GM23248 (cell line): ENCODE data around the gene MDGA2. TPM values are rescaled to one million over a fixed set of nuclear protein-coding genes. Genes with fewer than 3 reads are reported as not detected.

Source experiments
- DNase-seq: peaks from one replicate; pipeline ENCODE4 v3.0.0-alpha.2; 2015
- H2AFZ ChIP-seq: fragments of 200-600 bp; sonication (generic); 2 replicates; pipeline ENCODE4 v1.6.1; 2016; ENCODE audit warnings: antibody characterized with exemption
- H3F3A ChIP-seq: fragments of 200-600 bp; sonication (generic); 2 replicates; pipeline ENCODE4 v1.6.1; 2016; ENCODE audit warnings: mild to moderate bottlenecking, antibody characterized with exemption, mixed run types; ENCODE audit not compliant: insufficient read depth
- H3K27ac ChIP-seq: fragments of 200-600 bp; sonication (generic); 2 replicates; pipeline ENCODE4 v1.5.1; 2016; ENCODE audit warnings: mild to moderate bottlenecking
- H3K27me3 ChIP-seq: fragments of 200-600 bp; sonication (generic); replicated peaks from 2 replicates; pipeline ENCODE4 v1.6.1; 2016; ENCODE audit warnings: mild to moderate bottlenecking; ENCODE audit not compliant: insufficient read depth
- H3K36me3 ChIP-seq: fragments of 200-600 bp; sonication (generic); 2 replicates; pipeline ENCODE4 v1.6.1; 2016; ENCODE audit warnings: low read depth, mild to moderate bottlenecking
- H3K4me1 ChIP-seq: fragments of 200-600 bp; sonication (generic); 2 replicates; pipeline ENCODE4 v1.6.1; 2016; ENCODE audit warnings: mild to moderate bottlenecking; ENCODE audit not compliant: insufficient read depth
- H3K4me2 ChIP-seq: fragments of 200-600 bp; sonication (generic); one replicate; pipeline ENCODE4 v1.6.1; 2016; ENCODE audit warnings: mild to moderate bottlenecking; ENCODE audit not compliant: unreplicated experiment
- H3K4me3 ChIP-seq: fragments of 200-600 bp; sonication (generic); 2 replicates; pipeline ENCODE4 v1.5.1; 2016; ENCODE audit warnings: mild to moderate bottlenecking
- H3K79me2 ChIP-seq: fragments of 200-600 bp; sonication (generic); 2 replicates; pipeline ENCODE4 v1.6.1; 2016; ENCODE audit warnings: mild to moderate bottlenecking; ENCODE audit not compliant: insufficient read depth
- H3K9ac ChIP-seq: fragments of 200-600 bp; sonication (generic); 2 replicates; pipeline ENCODE4 v1.6.1; 2016; ENCODE audit warnings: mild to moderate bottlenecking
- H3K9me2 ChIP-seq: fragments of 200-600 bp; sonication (generic); 2 replicates; pipeline ENCODE4 v1.6.1; 2016; ENCODE audit warnings: mixed run types, mild to moderate bottlenecking, moderate library complexity; ENCODE audit not compliant: insufficient read depth
- H3K9me3 ChIP-seq: fragments of 200-600 bp; sonication (generic); one replicate; pipeline ENCODE4 v1.6.1; 2017; ENCODE audit warnings: low read depth
- H4K20me1 ChIP-seq: fragments of 200-600 bp; sonication (generic); 2 replicates; pipeline ENCODE4 v1.6.0; 2016; ENCODE audit not compliant: insufficient read depth
- EZH2 ChIP-seq: fragments of 200-600 bp; sonication (generic); IDR thresholded peaks from 2 replicates; pipeline ENCODE4 v1.6.1; 2018; ENCODE audit warnings: antibody characterized with exemption, mild to moderate bottlenecking; ENCODE audit not compliant: insufficient read depth, poor library complexity, severe bottlenecking
- EZH2phosphoT487 ChIP-seq: fragments of 200-600 bp; sonication (generic); IDR thresholded peaks from 2 replicates; pipeline ENCODE4 v1.6.1; 2018; ENCODE audit warnings: antibody characterized with exemption, moderate library complexity, mild to moderate bottlenecking, low read depth; ENCODE audit not compliant: insufficient read depth
- WGBS, 2 experiments: methylation state at CpG; one replicate each; pipeline ENCODE4 v1.1.6; 2015 to 2017; ENCODE audit warnings: low lambda C conversion rate in 2 of 2, low coverage in 1 of 2; ENCODE audit errors: missing lambda C conversion rate in 2 of 2; 5-methylcytosine and 5-hydroxymethylcytosine counted together
- in situ Hi-C: fragments of 300-500 bp; cut with MboI; formaldehyde crosslinking; loops from 2 replicates; pipeline ENCODE4 v1.15.0; 2020
- polyA plus RNA-seq: library from polyadenylated mRNA; unstranded; fragments of >200 nt; fragmentation: Nextera tagmentation; extraction: Ambion mirVana; gene quantifications from 2 replicates; pipeline ENCODE4 v1.2.1, GENCODE V29; 2016
- total RNA-seq: library from RNA; depleted of rRNA; stranded (reverse); fragments of >200 nt; shearing (Covaris generic); gene quantifications from 2 replicates; pipeline ENCODE4 v1.2.3, GENCODE V29; 2014

MDGA2 gene
- total and polyA plus RNA-seq, 2 experiments from 2014 or later = not detected

- Histone ChIP-seq H3K27ac (no peak overlapping the region), H3F3A (no peaks in the 10 kb centered on the region), H2AFZ (no peak overlapping the region), H3K79me2 (no peaks in the 10 kb centered on the region), H3K9me3 (no peaks in the 10 kb centered on the region), H3K4me1 (no peaks in the 10 kb centered on the region), H3K36me3 (no peaks in the 10 kb centered on the region), H3K9me2 (no peaks in the 10 kb centered on the region), H3K4me2 (no peak overlapping the region), H3K4me3 (no peak overlapping the region), H3K27me3 (no peaks in the 10 kb centered on the region), H4K20me1 (no peaks in the 10 kb centered on the region), H3K9ac (no peak overlapping the region)
- in situ Hi-C loops = no loop called here
- 49 to 53% methylated on average over 4 of the region's 4 CpGs for WGBS, 2 experiments
- TF ChIP-seq EZH2phosphoT487 (no peak), EZH2 (no peak)
- no peak for DNase-seq
These were observed 250.1 kb downstream of the MDGA2 start for GRCh38 chr14:47425302-47425701.

GRCh38 chr14:47422191-47422590 lies 253.2 kb downstream of the MDGA2 start:
- H2AFZ ChIP-seq = no peak overlapping the region
- no peaks in the 10 kb centered on the region for H3K36me3 ChIP-seq
- 2 to 4% methylated on average over 1 of the region's 1 CpG for WGBS, 2 experiments
- H3K4me2 ChIP-seq = no peak overlapping the region
- no peaks in the 10 kb centered on the region for H3K9me3 ChIP-seq
- no peaks in the 10 kb centered on the region for H3K4me1 ChIP-seq
- H4K20me1 ChIP-seq = no peaks in the 10 kb centered on the region
- H3K27me3 ChIP-seq = no peaks in the 10 kb centered on the region
- H3K79me2 ChIP-seq = no peaks in the 10 kb centered on the region
- in situ Hi-C loops = no loop called here
- H3K9me2 ChIP-seq = no peaks in the 10 kb centered on the region
- DNase-seq = no peak
- H3K9ac ChIP-seq = no peak overlapping the region
- H3F3A ChIP-seq = no peaks in the 10 kb centered on the region
- no peak overlapping the region for H3K27ac ChIP-seq
- no peak overlapping the region for H3K4me3 ChIP-seq
- TF ChIP-seq EZH2phosphoT487 (no peak), EZH2 (no peak)

GRCh38 chr14:47411523-47411922 lies 263.9 kb downstream of the MDGA2 start:
- no peaks in the 10 kb centered on the region for H4K20me1 ChIP-seq
- H3K9me2 ChIP-seq = no peaks in the 10 kb centered on the region
- H3K27me3 ChIP-seq = no peaks in the 10 kb centered on the region
- 34% methylated on average over 5 of the region's 5 CpGs for WGBS, 2 experiments
- in situ Hi-C loops = no loop called here
- peaks cover 8% of the 10 kb centered on the region for H3K9me3 ChIP-seq
- no peaks in the 10 kb centered on the region for H3K36me3 ChIP-seq
- no peaks in the 10 kb centered on the region for H3F3A ChIP-seq
- no peak overlapping the region for H3K4me2 ChIP-seq
- H3K9ac ChIP-seq = no peak overlapping the region
- no peak overlapping the region for H3K27ac ChIP-seq
- no peak overlapping the region for H3K4me3 ChIP-seq
- H3K79me2 ChIP-seq = no peaks in the 10 kb centered on the region
- no peaks in the 10 kb centered on the region for H3K4me1 ChIP-seq
- TF ChIP-seq EZH2 (no peak), EZH2phosphoT487 (no peak)
- no peak overlapping the region for H2AFZ ChIP-seq
- no peak for DNase-seq

- no peak for TF ChIP-seq EZH2phosphoT487
- TF ChIP-seq EZH2 = no peak
- Histone ChIP-seq H3K4me2 (no peak overlapping the region), H3K9ac (no peak overlapping the region), H3K27ac (no peak overlapping the region), H3K27me3 (no peaks in the 10 kb centered on the region), H3K9me3 (no peaks in the 10 kb centered on the region), H3K79me2 (no peaks in the 10 kb centered on the region), H4K20me1 (no peaks in the 10 kb centered on the region), H2AFZ (no peak overlapping the region), H3K36me3 (no peaks in the 10 kb centered on the region), H3K4me1 (no peaks in the 10 kb centered on the region), H3K4me3 (no peak overlapping the region), H3F3A (no peaks in the 10 kb centered on the region), H3K9me2 (no peaks in the 10 kb centered on the region)
- in situ Hi-C loops = no loop called here
- WGBS, 2 experiments = 35 to 52% methylated on average over 1 of the region's 1 CpG
- DNase-seq = no peak
These were observed 283.1 kb downstream of the MDGA2 start for GRCh38 chr14:47392326-47392725.
